GDM1 (cell line): ENCODE measurements around the gene ACO2.
A peak's percentile ranks its signal among the peaks of the same experiment; 100 is the strongest.
"Not testable (repeated sequence)": the region's sequence is repeated elsewhere in the genome, so short reads cannot be mapped to it uniquely, and the experiment has no call there.

Experiments used
- DNase-seq: peaks from one replicate; lab custom pipeline; 2025; lab: John Stamatoyannopoulos, UW

ACO2 gene

DNA sequence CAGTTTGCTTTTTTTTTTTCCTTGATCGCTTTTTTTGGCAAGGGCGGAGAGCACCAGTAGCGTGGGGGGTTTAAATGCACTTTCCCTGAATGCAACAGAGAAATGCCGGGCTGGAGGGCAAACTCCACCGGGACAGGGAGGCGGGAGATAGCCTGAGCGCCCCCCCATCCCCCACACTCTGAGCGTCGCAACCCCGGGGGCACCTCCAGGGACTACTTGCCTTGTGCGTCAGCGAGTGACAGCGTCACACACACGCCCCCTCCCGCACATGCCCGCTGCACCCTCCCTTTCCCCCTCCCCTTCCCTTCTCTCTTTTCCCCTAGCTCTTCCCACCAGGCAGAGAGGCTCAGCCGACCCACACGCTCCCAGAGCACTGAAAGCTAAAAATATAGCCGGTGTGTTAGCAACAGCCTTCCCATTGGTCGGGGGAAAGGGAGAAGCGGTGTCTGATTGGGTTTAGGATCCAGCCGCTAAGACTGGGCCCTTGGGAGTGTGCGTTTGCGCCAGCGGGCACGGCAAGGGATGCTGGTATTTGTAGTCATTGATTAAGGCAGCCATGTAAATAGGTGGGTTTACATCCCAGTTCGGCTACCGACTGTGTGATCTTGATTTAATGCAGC, 20.6 kb upstream of the ACO2 start:
- DNase-seq: peak; percentile 99

DNA sequence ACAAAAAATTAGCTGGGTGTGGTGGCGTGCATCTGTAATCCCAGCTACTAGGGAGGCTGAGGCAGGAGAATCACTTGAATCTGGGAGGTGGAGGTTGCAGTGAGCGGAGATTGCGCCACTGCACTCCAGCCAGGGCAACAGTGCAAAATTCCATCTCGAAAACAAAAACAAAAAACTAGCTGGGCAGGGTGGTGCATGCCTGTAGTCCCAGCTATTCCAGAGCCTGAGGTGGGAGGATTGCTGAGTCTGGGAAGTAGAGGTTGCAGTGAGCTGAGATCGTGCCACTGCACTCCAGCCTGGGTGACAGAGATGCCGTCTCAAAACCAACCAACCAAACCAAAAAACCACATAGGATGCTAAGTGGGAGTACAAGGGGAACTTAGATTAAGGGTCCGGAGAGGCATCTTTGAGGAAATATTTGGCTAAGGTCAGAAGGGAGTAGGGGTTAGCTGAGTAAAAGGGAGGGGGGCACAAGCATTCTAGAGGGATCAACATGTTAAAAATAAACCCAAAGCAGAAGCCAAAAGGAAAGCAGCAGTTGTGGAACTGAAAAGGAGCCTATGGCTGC, 10.7 kb upstream of the ACO2 start:
- peak; percentile 58 for DNase-seq

- no peak for DNase-seq
Measured at GRCh38 chr22:41459431-41459830, 9.5 kb upstream of the ACO2 start.

DNA sequence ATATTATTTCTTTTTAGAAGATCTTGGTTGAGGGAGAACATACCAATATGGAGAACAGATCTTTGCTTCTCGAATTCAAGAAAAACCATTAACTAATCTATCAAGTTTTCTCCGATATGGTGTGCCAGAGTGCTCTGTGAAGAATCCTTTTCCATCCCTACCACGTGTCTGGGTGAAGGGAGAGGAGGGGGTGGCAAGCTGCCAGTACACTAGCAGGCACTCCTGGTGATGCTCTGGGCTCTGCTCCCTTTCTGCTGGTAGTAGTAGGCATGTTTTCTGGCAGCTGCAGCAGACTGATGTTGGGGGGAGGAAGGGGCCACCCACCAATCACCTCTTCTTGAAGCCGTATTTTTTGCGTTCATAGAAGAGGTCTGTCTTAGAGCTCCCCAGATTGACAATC, 8.8 kb upstream of the ACO2 start:
- DNase-seq: not testable (repeated sequence)

- no peak for DNase-seq
Measured at GRCh38 chr22:41461901-41462300, 7.0 kb upstream of the ACO2 start.

DNA sequence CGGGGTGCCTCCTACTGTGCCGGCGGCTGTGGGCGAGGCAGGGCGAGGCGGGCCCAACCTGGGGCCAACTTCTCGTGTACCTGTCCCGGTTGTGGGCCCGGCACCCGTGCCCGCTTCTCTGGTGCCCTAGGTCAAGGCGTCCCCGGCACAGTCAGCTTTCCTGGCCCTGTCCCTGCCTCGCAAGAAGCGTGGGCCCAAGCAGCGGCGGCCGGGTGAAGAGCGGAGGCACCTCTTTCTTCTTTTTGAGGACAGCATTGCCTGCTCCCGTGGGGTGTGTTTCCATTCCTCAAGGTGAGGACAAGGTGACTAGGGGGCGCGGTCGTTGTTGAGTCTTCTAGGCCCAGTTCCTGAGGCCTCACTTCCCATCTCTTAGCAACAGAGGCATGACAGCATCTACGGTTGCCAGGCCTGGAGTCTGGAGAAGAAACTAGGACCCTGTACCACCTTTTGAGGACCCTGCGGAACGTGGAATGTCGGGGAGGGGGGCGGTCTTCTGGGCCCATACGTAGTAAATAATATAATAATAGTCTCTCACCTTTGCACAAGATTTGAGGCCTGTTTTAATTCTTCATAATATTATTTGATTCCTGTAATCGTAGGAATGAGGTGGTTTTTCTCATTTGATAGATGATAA, 418 bp downstream of the ACO2 start:
- no peak for DNase-seq

- DNase-seq: no peak
Measured at GRCh38 chr22:41470886-41471285, 2.0 kb downstream of the ACO2 start.

DNA sequence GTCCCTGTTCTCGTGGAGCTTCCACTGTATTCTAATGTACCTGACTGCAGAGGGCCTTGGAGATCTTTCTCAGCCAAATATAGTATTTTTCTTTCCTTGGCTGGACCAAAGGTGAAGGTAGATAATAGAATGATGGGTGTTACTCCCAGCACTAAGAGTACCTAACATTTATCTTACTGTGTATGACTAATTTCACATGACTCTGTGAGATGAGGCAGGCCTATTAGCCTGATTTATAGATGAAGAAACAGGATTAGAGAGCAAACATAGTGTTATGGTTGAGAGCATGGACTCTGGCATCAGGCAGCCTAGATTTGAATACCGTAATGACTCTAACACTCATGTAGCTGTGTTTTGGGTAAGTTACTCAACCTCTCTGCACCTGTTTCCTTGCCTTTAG, 2.7 kb downstream of the ACO2 start:
- DNase-seq: no peak

- no peak for DNase-seq
Measured at GRCh38 chr22:41474872-41475451, 6.0 kb downstream of the ACO2 start.

DNA sequence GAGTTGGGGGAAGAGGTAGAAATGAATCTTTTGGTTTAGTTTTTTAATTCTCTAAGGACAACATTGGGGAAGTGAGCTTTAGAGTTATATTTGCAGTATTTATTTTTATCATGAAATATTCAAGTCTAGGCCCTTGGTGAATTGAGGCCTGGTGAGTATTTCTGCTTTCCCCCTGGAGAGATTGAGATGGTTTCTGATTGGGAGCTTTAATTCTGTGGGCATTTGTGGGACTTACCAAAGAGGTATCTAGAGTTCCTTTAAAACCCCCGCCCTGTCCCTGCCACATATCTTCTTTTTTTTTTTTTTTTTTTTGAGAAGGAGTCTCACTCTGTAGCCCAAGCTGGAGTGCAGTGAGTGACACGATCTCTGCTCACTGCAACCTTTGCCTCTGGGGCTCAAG, 9.6 kb downstream of the ACO2 start:
- no peak for DNase-seq

DNA sequence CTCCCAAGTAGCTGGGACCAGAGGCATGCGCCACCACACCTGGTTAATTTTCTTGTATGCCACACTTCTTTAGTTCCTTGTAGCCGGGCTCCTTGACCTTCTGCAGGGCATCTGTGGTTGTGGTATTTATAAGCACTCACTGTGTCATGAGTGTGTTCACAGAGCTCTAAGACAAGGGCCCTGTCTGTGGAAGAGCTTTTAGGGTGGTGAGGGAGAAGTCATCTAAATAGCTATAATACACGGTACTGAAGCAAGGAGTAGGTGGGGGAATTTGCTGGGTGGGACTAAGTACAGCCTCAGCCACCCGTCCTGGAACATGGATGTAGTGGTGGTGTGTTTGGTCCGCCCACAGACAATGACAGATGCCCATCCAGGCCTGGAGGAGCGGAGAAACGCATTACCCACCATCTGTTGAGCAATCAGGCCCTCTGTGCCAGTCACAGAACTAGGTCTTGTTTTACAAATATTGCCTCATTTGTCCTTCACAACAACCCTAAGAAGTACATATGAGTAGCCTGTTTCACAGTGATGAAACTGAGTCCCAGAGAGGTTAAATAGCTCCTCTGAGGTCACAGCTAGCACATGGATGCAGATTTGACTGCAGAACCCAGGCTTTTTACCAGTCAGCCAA, 10.1 kb downstream of the ACO2 start:
- no peak for DNase-seq

- no peak for DNase-seq
Measured at GRCh38 chr22:41479671-41480396, 10.9 kb downstream of the ACO2 start.

GRCh38 chr22:41480397-41480735, 11.4 kb downstream of the ACO2 start:
- no peak for DNase-seq

DNA sequence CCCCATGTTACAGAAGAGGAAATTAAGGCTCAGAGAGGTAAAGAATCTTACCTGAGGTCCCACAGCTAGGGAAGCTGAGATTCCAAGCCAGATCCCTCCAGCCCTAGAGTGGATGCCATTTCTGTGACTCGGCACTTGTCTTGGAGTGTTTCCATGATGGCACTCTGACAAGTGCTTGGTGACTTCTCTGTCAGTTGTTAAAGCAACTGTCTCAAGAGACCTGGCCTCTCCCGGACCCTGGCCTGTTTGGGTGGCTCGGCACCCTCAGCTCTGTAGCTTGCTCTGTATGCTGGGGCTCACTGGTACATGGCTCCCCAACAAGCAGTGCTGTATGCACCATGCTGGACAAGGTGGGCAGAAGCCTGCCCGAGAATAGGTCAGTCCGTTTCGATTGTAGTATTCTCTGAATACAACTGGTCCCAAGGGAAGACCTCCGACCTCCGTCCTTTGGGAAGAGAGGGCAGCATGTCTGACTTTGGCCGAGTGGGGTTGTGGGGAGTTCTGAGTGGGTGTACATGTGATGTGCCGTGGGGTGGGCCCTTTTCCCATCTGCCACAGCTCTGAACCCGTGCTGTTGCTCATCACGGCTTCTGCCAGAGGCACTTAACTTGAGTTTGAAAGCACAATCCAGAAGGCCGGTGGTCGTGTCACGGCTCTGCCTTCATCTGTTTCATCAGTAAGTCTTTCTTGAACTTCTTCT, 12.4 kb downstream of the ACO2 start:
- DNase-seq: no peak

DNA sequence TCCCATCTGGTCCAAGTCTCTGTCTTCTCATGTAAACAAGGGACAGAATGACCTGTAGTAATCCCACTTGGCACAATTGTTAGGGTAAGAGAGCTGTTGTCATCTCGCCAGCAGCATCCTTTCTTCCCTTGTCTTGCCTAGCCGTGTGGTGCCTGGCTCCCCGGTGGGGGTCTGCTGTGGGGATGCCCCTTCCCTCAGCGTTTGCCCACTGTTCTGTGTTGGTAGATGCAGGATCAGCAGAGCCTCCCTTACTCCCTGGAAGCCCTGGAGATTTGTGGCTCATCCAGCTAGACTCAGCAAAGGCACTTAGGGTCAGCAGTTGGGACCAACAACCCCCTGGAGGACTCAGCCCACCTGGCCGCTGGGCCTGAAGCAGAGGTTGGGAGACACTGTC, 13.0 kb downstream of the ACO2 start:
- DNase-seq: no peak

- DNase-seq: no peak
Measured at GRCh38 chr22:41482319-41482935, 13.5 kb downstream of the ACO2 start.

- DNase-seq: no peak
Measured at GRCh38 chr22:41485033-41485432, 16.1 kb downstream of the ACO2 start.

DNA sequence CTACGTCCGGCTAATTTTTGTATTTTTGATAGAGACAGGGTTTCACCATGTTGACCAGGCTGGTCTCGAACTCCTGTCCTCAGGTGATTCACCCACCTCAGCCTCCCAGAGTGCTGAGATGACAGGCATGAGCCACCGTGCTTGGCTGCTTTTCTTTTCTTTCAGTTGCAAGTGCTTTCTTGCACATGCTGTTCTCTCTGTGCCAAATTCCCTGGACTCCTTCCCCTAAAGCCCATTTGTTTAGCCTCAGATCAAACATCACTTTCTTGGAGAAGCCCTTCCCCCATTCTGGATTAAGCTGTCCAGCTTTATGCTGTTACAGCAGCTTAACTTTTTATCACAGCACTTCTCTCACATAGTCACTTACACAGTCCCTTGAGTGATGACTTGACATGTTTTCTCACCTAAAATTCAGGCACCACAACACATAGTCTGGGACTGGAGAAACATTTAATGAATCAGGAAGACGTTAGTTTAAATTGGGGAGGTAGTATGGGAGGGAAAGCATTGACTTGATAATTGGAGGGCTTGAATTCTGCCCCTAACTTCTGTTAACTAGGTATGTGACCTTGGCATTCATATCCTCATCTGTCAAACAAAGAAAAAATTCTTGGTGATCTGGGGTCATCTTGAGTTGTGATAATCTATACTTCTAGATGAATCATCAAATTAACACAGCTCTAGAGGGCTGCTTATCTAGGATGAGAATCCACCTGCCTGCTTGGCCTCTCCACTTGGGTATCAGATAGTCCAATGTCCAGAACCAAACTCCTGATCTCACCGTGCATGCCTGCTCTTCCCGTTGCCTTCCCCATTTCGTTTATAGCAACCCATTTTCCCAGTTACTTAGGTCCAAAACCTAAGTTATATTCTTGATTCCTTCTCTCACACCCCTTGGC, 18.4 kb downstream of the ACO2 start:
- no peak for DNase-seq

DNA sequence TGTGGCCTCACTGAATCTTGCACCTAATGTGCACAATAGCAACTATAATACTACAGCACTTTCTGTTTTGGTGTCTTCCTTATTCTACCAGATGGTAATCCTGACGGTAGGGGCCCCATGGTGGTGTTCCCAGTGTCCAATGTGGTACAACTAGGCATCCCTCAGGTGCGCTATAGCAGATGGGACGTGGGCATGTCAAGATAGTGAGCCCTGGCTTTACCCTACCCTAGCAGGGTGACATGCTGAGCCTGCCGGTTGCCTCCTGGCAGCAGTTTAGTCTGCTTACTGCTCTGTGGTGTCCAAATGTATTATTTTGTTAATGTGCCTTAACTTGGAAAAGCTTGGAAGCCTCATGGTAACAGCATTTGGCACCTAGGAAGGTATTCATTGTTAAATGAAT, 19.2 kb downstream of the ACO2 start:
- no peak for DNase-seq
